PC-9 (cell line): ENCODE measurements around the gene SLC39A8.
"Not testable (repeated sequence)": the region's sequence is repeated elsewhere in the genome, so short reads cannot be mapped to it uniquely, and the experiment has no call there.

Source experiments
- CTCF ChIP-seq: fragments of 200-600 bp; sonication (generic); conservative IDR thresholded peaks from 2 replicates; pipeline ENCODE4 v1.6.1; 2017; ENCODE audit warnings: mixed run types, antibody characterized with exemption, mild to moderate bottlenecking, moderate library complexity
- EZH2 ChIP-seq: fragments of 200-600 bp; sonication (generic); IDR thresholded peaks from 2 replicates; pipeline ENCODE4 v1.8.0; 2017; ENCODE audit warnings: antibody characterized with exemption, low read depth

GRCh38 chr4:102273317-102273716 is 72.0 kb downstream of the SLC39A8 start:
- TF ChIP-seq CTCF, EZH2: not testable (repeated sequence)
